AML-193 (cell line): Measurements from ENCODE around the gene TRIM60.
"Not testable (repeated sequence)": the region's sequence is repeated elsewhere in the genome, so short reads cannot be mapped to it uniquely, and the experiment has no call there.

Experiments used
- DNase-seq, 2 experiments: peaks; one replicate each; lab custom pipeline; 2025; lab: John Stamatoyannopoulos, UW

The TRIM60 gene

GRCh38 chr4:165053645-165054044, 21.8 kb downstream of the TRIM60 start, which contains the start of gene TRIM75:
TRIM75 (plus strand) TSS chr4:165053866; CDS start chr4:165059148, 5,282 bp downstream.
- DNase-seq = no peak

GRCh38 chr4:165055601-165056000, 23.8 kb downstream of the TRIM60 start:
- DNase-seq = no peak

- DNase-seq = no peak
These were observed 26.9 kb downstream of the TRIM60 start for GRCh38 chr4:165058666-165059065.

- DNase-seq = no peak
These were observed 27.6 kb downstream of the TRIM60 start for GRCh38 chr4:165059386-165059785.

- no peak for DNase-seq
These were observed 29.1 kb downstream of the TRIM60 start for GRCh38 chr4:165060938-165061337.

- no peak for DNase-seq
These were observed 38.8 kb downstream of the TRIM60 start for GRCh38 chr4:165070560-165070959.

GRCh38 chr4:165073346-165073745, 41.5 kb downstream of the TRIM60 start:
- not testable (repeated sequence) for DNase-seq

GRCh38 chr4:165077034-165077578, 45.3 kb downstream of the TRIM60 start:
- no peak for DNase-seq

- DNase-seq = no peak
These were observed 47.7 kb downstream of the TRIM60 start for GRCh38 chr4:165079476-165079875.

GRCh38 chr4:165084787-165085186, 53.0 kb downstream of the TRIM60 start:
- not testable (repeated sequence) for DNase-seq

- DNase-seq = peak in 1 of 2 experiments; percentile 13
These were observed 54.1 kb downstream of the TRIM60 start for GRCh38 chr4:165085946-165086345.

- no peak for DNase-seq
These were observed 56.6 kb downstream of the TRIM60 start for GRCh38 chr4:165088366-165088765.
